Trophoblast cell (in vitro differentiated cells and primary cell): ENCODE measurements around the gene CPE.

Source experiments
- DNase-seq, 2 donors: peaks; one replicate each; pipeline ENCODE4 v3.0.0-alpha.2; 2016
- H2AFZ ChIP-seq: 2 replicates; pipeline ENCODE4 v1.6.1; 2013; ENCODE audit warnings: low read length, moderate library complexity, mild to moderate bottlenecking; ENCODE audit not compliant: insufficient read depth, poor library complexity
- H2AK5ac ChIP-seq: 2 replicates; pipeline ENCODE4 v1.6.1; 2013; ENCODE audit warnings: mild to moderate bottlenecking, low read length
- H2BK120ac ChIP-seq: 2 replicates; pipeline ENCODE4 v1.6.1; 2013; ENCODE audit warnings: low read length, mild to moderate bottlenecking, moderate library complexity; ENCODE audit not compliant: insufficient read depth, poor library complexity
- H2BK12ac ChIP-seq: 2 replicates; pipeline ENCODE4 v1.6.1; 2013; ENCODE audit warnings: mild to moderate bottlenecking, low read length, moderate library complexity
- H2BK5ac ChIP-seq: 2 replicates; pipeline ENCODE4 v1.6.1; 2013; ENCODE audit warnings: low read length, low read depth, moderate library complexity, mild to moderate bottlenecking; ENCODE audit not compliant: poor library complexity
- H3K14ac ChIP-seq: 2 replicates; pipeline ENCODE4 v1.6.1; 2013; ENCODE audit warnings: mild to moderate bottlenecking, low read length
- H3K18ac ChIP-seq: 2 replicates; pipeline ENCODE4 v1.6.1; 2013; ENCODE audit warnings: mild to moderate bottlenecking, low read length
- H3K23ac ChIP-seq: 2 replicates; pipeline ENCODE4 v1.6.1; 2013; ENCODE audit warnings: low read length
- H3K27ac ChIP-seq: 2 replicates; pipeline ENCODE4 v1.5.1; 2013; ENCODE audit warnings: low read depth, mild to moderate bottlenecking, inconsistent platforms, low read length, moderate library complexity
- H3K27me3 ChIP-seq: 2 replicates; pipeline ENCODE4 v1.6.1; 2013; ENCODE audit warnings: inconsistent platforms, mild to moderate bottlenecking, low read length, moderate library complexity; ENCODE audit not compliant: insufficient read depth
- H3K36me3 ChIP-seq, 2 experiments: 1 replicate in 1 of 2; 2 replicates in 1 of 2; pipeline ENCODE4 v1.6.1; 2013; ENCODE audit warnings: low read length in 2 of 2, mild to moderate bottlenecking in 2 of 2, moderate library complexity in 1 of 2; ENCODE audit not compliant: insufficient read depth in 2 of 2, control insufficient read depth in 1 of 2
- H3K4ac ChIP-seq: 2 replicates; pipeline ENCODE4 v1.6.1; 2013; ENCODE audit warnings: low read depth, mild to moderate bottlenecking, low read length, moderate library complexity
- H3K4me1 ChIP-seq, 2 experiments: 1 replicate in 1 of 2; 2 replicates in 1 of 2; pipeline ENCODE4 v1.6.1; 2013; ENCODE audit warnings: low read length in 2 of 2, mild to moderate bottlenecking in 2 of 2, moderate library complexity in 1 of 2; ENCODE audit not compliant: insufficient read depth in 2 of 2, control insufficient read depth in 1 of 2
- H3K4me2 ChIP-seq: 2 replicates; pipeline ENCODE4 v1.6.1; 2013; ENCODE audit warnings: inconsistent platforms, mild to moderate bottlenecking, low read length, moderate library complexity
- H3K4me3 ChIP-seq: 2 replicates; pipeline ENCODE4 v1.5.1; 2013; ENCODE audit warnings: mild to moderate bottlenecking, low read depth, low read length, inconsistent platforms
- H3K79me1 ChIP-seq: one replicate; pipeline ENCODE4 v1.6.1; 2013; ENCODE audit warnings: low read length
- H3K79me2 ChIP-seq: 2 replicates; pipeline ENCODE4 v1.6.1; 2013; ENCODE audit warnings: low read length, mild to moderate bottlenecking; ENCODE audit not compliant: control insufficient read depth, insufficient read depth, poor library complexity
- H3K9ac ChIP-seq: 2 replicates; pipeline ENCODE4 v1.6.1; 2013; ENCODE audit warnings: mild to moderate bottlenecking, low read length
- H3K9me3 ChIP-seq: 2 replicates; pipeline ENCODE4 v1.6.1; 2013; ENCODE audit warnings: low read depth, mild to moderate bottlenecking, control low read depth, inconsistent platforms, low read length; ENCODE audit not compliant: insufficient read depth
- H4K12ac ChIP-seq: 2 replicates; pipeline ENCODE4 v1.6.1; 2013; ENCODE audit warnings: low read depth, mild to moderate bottlenecking, low read length, moderate library complexity
- H4K8ac ChIP-seq: 2 replicates; pipeline ENCODE4 v1.6.1; 2013; ENCODE audit warnings: low read depth, mild to moderate bottlenecking, low read length, moderate library complexity
- H4K91ac ChIP-seq: one replicate; pipeline ENCODE4 v1.6.1; 2013; ENCODE audit warnings: low read depth, mild to moderate bottlenecking, low read length, moderate library complexity
- WGBS: extraction: QIAGEN DNeasy Blood & Tissue Kit; methylation state at CpG from one replicate; pipeline ENCODE4 v1.1.7; 2013; ENCODE audit warnings: missing lambda C conversion rate; ENCODE audit not compliant: insufficient read length, insufficient coverage; ENCODE audit errors: extremely low coverage; 5-methylcytosine and 5-hydroxymethylcytosine counted together

Gene CPE

GRCh38 chr4:165368114-165368513, 10.7 kb upstream of the CPE start:
- DNase-seq, result no peak
- H2BK120ac ChIP-seq, result no peak overlapping the region
- no peak overlapping the region for H3K4ac ChIP-seq
- no peak overlapping the region for H3K18ac ChIP-seq
- H2AFZ ChIP-seq, result no peak overlapping the region
- no peaks in the 10 kb centered on the region for H3K9me3 ChIP-seq
- H3K4me2 ChIP-seq, result no peak overlapping the region
- H3K27me3 ChIP-seq, result no peaks in the 10 kb centered on the region
- no peaks in the 10 kb centered on the region for H3K79me1 ChIP-seq
- no peak overlapping the region for H3K14ac ChIP-seq
- no peak overlapping the region for H4K12ac ChIP-seq
- no CpG with 5 or more reads among the region's 1 CpG for WGBS
- H3K36me3 ChIP-seq, result no peaks in the 10 kb centered on the region
- peaks cover 0 to 2% of the 10 kb centered on the region in 2 experiments for H3K4me1 ChIP-seq
- no peak overlapping the region for H2BK12ac ChIP-seq
- no peaks in the 10 kb centered on the region for H3K79me2 ChIP-seq
- H2AK5ac ChIP-seq, result no peak overlapping the region
- H2BK5ac ChIP-seq, result no peak overlapping the region
- no peak overlapping the region for H4K91ac ChIP-seq
- no peak overlapping the region for H3K23ac ChIP-seq
- H4K8ac ChIP-seq, result no peak overlapping the region
- no peak overlapping the region for H3K4me3 ChIP-seq
- H3K9ac ChIP-seq, result no peak overlapping the region
- no peak overlapping the region for H3K27ac ChIP-seq

- Histone ChIP-seq H2BK12ac (no peak overlapping the region), H3K18ac (no peak overlapping the region), H3K4ac (no peak overlapping the region), H4K12ac (no peak overlapping the region), H3K4me3 (no peak overlapping the region), H2BK120ac (no peak overlapping the region), H4K91ac (no peak overlapping the region), H3K14ac (no peak overlapping the region), H2AK5ac (no peak overlapping the region), H3K79me2 (no peaks in the 10 kb centered on the region), H3K4me1 (peaks cover 0 to 2% of the 10 kb centered on the region in 2 experiments), H3K36me3 (no peaks in the 10 kb centered on the region), H3K79me1 (no peaks in the 10 kb centered on the region), H3K27me3 (no peaks in the 10 kb centered on the region), H3K4me2 (no peak overlapping the region), H2AFZ (no peak overlapping the region), H4K8ac (no peak overlapping the region), H3K27ac (no peak overlapping the region), H2BK5ac (no peak overlapping the region), H3K9ac (no peak overlapping the region), H3K9me3 (no peaks in the 10 kb centered on the region), H3K23ac (no peak overlapping the region)
- no peak for DNase-seq
- WGBS, result no CpG with 5 or more reads among the region's 1 CpG
These were observed 10.2 kb upstream of the CPE start for GRCh38 chr4:165368567-165368966.

GRCh38 chr4:165369522-165369921, 9.3 kb upstream of the CPE start:
- Histone ChIP-seq H2BK120ac (no peak overlapping the region), H3K14ac (no peak overlapping the region), H3K36me3 (no peaks in the 10 kb centered on the region), H4K12ac (no peak overlapping the region), H3K4me1 (peaks cover 0 to 2% of the 10 kb centered on the region in 2 experiments), H3K18ac (no peak overlapping the region), H3K27me3 (no peaks in the 10 kb centered on the region), H4K8ac (no peak overlapping the region), H3K9ac (no peak overlapping the region), H3K79me2 (no peaks in the 10 kb centered on the region), H3K23ac (no peak overlapping the region), H3K4ac (no peak overlapping the region), H3K27ac (no peak overlapping the region), H3K4me2 (no peak overlapping the region), H2BK5ac (no peak overlapping the region), H4K91ac (no peak overlapping the region), H3K79me1 (no peaks in the 10 kb centered on the region), H2AFZ (no peak overlapping the region), H3K9me3 (no peaks in the 10 kb centered on the region), H3K4me3 (no peak overlapping the region), H2AK5ac (no peak overlapping the region), H2BK12ac (no peak overlapping the region)
- WGBS, result no CpG with 5 or more reads among the region's 5 CpGs
- no peak for DNase-seq

- Histone ChIP-seq H3K36me3 (no peaks in the 10 kb centered on the region), H3K9me3 (no peaks in the 10 kb centered on the region), H3K9ac (no peak overlapping the region), H3K79me1 (no peaks in the 10 kb centered on the region), H3K23ac (no peak overlapping the region), H3K27ac (no peak overlapping the region), H3K18ac (no peak overlapping the region), H3K4me1 (no peaks in the 10 kb centered on the region), H4K12ac (no peak overlapping the region), H4K8ac (no peak overlapping the region), H3K4me3 (no peak overlapping the region), H4K91ac (no peak overlapping the region), H2AFZ (no peak overlapping the region), H3K27me3 (no peaks in the 10 kb centered on the region), H2AK5ac (no peak overlapping the region), H2BK120ac (no peak overlapping the region), H3K14ac (no peak overlapping the region), H3K79me2 (no peaks in the 10 kb centered on the region), H2BK12ac (no peak overlapping the region), H3K4ac (no peak overlapping the region), H2BK5ac (no peak overlapping the region), H3K4me2 (no peak overlapping the region)
- no peak for DNase-seq
- WGBS, result no CpG with 5 or more reads among the region's 1 CpG
These were observed 8.3 kb upstream of the CPE start for GRCh38 chr4:165370530-165370929.
